Subcutaneous adipose tissue (tissue), 4 donors: ENCODE data around the gene EDN3. TPM values are rescaled to one million over a fixed set of nuclear protein-coding genes. Genes with fewer than 3 reads are reported as not detected.

Experiments
- CTCF ChIP-seq: fragments of 450-650 bp; IDR thresholded peaks from one replicate; pipeline ENCODE4 v1.5.1; 2016; ENCODE audit warnings: low read depth, mild to moderate bottlenecking, control low read depth, antibody characterized with exemption, moderate library complexity
- total RNA-seq, 4 donors: library from RNA; depleted of rRNA; stranded (reverse); fragments of >200 nt; gene quantifications; one replicate each; pipeline ENCODE4 v1.1.0, GENCODE V29; 2016

The EDN3 gene
- total RNA-seq, 4 donors from 2014 or later, result not detected

DNA sequence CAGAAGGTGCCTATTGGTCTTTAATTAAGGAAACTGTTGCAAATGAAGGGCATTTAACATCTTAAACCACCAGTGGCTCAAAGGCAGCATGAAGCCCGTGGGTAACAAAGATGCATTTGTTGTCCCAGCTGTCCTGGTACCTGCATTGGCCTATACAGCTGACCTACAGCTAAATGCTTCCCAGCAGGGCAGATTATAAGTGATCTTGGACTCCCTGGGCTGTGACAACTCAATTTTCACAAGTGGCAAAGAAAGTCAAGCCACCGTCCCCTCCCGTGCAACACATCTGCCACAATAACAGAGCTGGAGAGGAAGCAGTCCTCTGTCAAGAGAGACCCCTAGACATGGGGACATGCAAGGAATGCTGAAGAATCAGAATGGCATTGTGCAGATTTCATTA lies 31.5 kb upstream of the EDN3 start:
- no peak for TF ChIP-seq CTCF

DNA sequence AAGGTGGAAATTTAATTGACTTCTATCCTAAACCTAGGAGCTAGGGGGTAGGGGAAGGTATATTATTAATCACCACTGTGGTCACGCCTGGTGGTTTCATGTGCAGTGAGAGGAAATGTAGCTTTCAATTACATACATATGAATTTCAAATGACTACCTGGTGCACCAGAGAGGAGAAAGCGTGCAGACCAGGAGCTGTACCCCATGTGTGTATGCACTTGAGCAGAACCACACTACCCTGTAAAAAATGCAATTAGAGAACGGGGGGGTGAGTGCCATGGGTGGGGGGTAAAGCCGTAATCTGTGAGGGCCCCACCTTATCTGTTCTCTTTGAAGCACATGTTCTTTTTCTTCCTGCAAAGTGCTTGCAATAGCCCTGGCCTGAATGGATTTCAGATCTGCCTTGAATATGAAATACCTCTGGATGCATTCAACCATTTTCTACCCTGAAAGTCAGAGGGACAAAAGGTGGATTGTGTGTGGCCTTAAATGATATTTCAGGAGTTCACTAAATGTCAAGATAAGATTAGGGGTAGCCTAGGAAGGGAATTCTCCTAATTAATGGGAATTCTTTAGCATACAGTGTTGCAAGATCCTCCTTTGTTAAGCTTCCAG lies 30.9 kb upstream of the EDN3 start:
- no peak for TF ChIP-seq CTCF

DNA sequence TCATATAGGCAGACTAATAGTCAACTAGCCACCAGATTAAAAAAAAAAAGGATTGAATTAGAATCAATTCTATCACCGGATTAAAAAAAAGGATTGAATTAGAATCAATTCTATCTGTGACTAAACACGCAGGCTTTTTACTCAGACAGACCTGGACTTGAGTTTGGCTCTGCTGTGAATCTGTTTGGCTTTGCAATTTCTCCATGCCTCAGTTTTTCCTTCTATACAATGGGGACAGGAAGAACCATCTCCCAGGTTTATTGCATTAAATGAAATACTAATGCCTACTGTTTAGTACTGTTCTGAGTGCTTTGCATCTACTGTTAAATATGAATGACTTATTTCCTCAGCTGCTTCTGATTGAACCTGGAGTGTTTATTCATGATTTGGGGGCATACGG lies 30.0 kb upstream of the EDN3 start:
- no peak for TF ChIP-seq CTCF

DNA sequence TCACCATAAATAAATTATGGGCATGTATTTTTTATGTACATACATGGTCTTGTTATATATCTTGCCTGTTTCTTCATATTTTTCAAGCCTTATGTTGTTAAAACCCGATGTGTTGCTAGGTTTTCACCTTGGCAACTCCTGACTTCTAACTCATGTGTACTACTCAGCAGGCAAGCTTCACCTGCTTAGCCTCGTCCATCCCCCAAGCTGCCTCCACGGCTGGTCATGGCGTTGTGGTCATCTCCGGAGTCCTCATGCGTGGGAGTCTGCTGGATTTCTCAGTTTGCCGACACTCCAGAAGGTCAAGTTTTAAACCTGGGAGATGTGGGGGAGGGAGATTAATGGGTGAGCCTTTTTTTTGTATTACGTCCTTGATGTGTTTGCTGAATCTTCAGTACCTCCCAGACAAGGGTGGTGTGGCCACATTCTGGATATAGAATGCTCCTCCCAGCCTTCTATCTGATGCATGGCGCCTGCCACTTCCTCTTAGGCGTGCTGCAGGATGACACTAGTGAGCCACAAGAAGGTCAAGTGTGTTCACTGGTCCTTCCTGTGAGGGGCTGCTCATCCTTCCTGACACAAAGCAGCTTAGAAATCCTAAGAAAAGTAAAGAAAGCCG lies 26.6 kb upstream of the EDN3 start:
- no peak for TF ChIP-seq CTCF

- no peak for TF ChIP-seq CTCF
Measured at GRCh38 chr20:59276938-59277337, 23.5 kb upstream of the EDN3 start.

- no peak for TF ChIP-seq CTCF
Measured at GRCh38 chr20:59284470-59284869, 15.9 kb upstream of the EDN3 start.

DNA sequence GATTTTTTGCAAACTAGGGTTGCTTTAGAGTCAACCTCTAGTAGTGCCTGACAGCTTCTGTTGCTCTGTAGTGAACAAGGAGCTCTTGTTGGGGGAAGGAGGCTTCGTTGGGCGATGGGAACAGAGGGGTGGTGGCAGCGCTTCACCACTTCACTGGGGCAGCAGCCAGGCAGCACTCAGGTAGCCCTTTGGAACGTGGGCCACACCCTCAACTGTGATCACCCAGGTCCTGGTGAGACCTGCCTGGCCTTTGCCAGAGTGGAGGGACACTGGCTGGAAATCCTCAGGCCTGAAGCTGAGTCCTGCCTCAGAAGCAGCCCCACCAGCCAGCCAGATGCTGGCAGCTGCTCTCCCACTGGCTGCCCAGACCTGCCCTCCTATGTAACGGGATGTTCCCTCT lies 10.4 kb upstream of the EDN3 start:
- no peak for TF ChIP-seq CTCF
